Measurements from ENCODE around the gene UCHL3. TPM values are rescaled to one million over a fixed set of nuclear protein-coding genes. Genes with fewer than 3 reads are reported as not detected.

UCHL3 gene
- total RNA-seq, 1 donor from 2014 or later: 50.6 TPM

- intact Hi-C loops (cut with micrococcal nuclease): no loop called here
- peaks cover 3% of the 10 kb centered on the region for H3K4me1 Mint-ChIP-seq
- no peak overlapping the region for H3K4me3 Mint-ChIP-seq
- H3K27me3 Mint-ChIP-seq: no peaks in the 10 kb centered on the region
- H3K27ac Mint-ChIP-seq: no peak overlapping the region
- H3K36me3 Mint-ChIP-seq (ENCODE audit: low read depth): peaks cover 35% of the 10 kb centered on the region
- no peak for DNase-seq
- H3K9me3 Mint-ChIP-seq: no peaks in the 10 kb centered on the region
Observed at GRCh38 chr13:75566658-75567057, 17.1 kb downstream of the UCHL3 start.

GRCh38 chr13:75569576-75569975 lies 20.0 kb downstream of the UCHL3 start:
- DNase-seq: no peak
- Mint-ChIP-seq H3K9me3 (peaks cover 9% of the 10 kb centered on the region), H3K36me3 (ENCODE audit: low read depth) (peaks cover 53% of the 10 kb centered on the region), H3K27me3 (no peaks in the 10 kb centered on the region), H3K4me1 (peaks cover 3% of the 10 kb centered on the region), H3K4me3 (no peak overlapping the region), H3K27ac (no peak overlapping the region)
- intact Hi-C loops (cut with micrococcal nuclease): no loop called here

- DNase-seq: no peak
- Mint-ChIP-seq H3K27me3 (no peaks in the 10 kb centered on the region), H3K4me3 (no peak overlapping the region), H3K27ac (no peak overlapping the region), H3K4me1 (peaks cover 10% of the 10 kb centered on the region), H3K9me3 (peaks cover 10% of the 10 kb centered on the region), H3K36me3 (ENCODE audit: low read depth) (peaks cover 35% of the 10 kb centered on the region)
- intact Hi-C loops (cut with micrococcal nuclease): no loop called here
Observed at GRCh38 chr13:75579529-75579928, 29.9 kb downstream of the UCHL3 start.

GRCh38 chr13:75581874-75582640 lies 32.5 kb downstream of the UCHL3 start:
- Mint-ChIP-seq H3K27me3 (no peaks in the 10 kb centered on the region), H3K36me3 (ENCODE audit: low read depth) (peaks cover 30% of the 10 kb centered on the region), H3K9me3 (peaks cover 12% of the 10 kb centered on the region), H3K27ac (no peak overlapping the region), H3K4me3 (no peak overlapping the region), H3K4me1 (peaks cover 12% of the 10 kb centered on the region)
- no peak for DNase-seq
- intact Hi-C loops (cut with micrococcal nuclease): no loop called here

- Mint-ChIP-seq H3K4me3 (no peak overlapping the region), H3K27me3 (no peaks in the 10 kb centered on the region), H3K27ac (no peak overlapping the region), H3K9me3 (peaks cover 12% of the 10 kb centered on the region), H3K4me1 (peaks cover 14% of the 10 kb centered on the region), H3K36me3 (ENCODE audit: low read depth) (peaks cover 31% of the 10 kb centered on the region)
- intact Hi-C loops (cut with micrococcal nuclease): no loop called here
- DNase-seq: no peak
Observed at GRCh38 chr13:75583091-75583490, 33.5 kb downstream of the UCHL3 start.

GRCh38 chr13:75585153-75585552 lies 35.6 kb downstream of the UCHL3 start:
- H3K27me3 Mint-ChIP-seq: no peaks in the 10 kb centered on the region
- H3K9me3 Mint-ChIP-seq: peaks cover 12% of the 10 kb centered on the region
- H3K36me3 Mint-ChIP-seq (ENCODE audit: low read depth): peaks cover 35% of the 10 kb centered on the region
- no peak overlapping the region for H3K27ac Mint-ChIP-seq
- H3K4me1 Mint-ChIP-seq: peaks cover 6% of the 10 kb centered on the region
- intact Hi-C loops (cut with micrococcal nuclease): no loop called here
- no peak overlapping the region for H3K4me3 Mint-ChIP-seq
- DNase-seq: no peak

- intact Hi-C loops (cut with micrococcal nuclease): no loop called here
- Mint-ChIP-seq H3K4me1 (peaks cover 4% of the 10 kb centered on the region), H3K9me3 (peaks cover 12% of the 10 kb centered on the region)
Observed at GRCh38 chr13:75587679-75588078, 38.1 kb downstream of the UCHL3 start.

GRCh38 chr13:75596657-75597182 lies 47.1 kb downstream of the UCHL3 start:
- peaks cover 25% of the 10 kb centered on the region for H3K36me3 Mint-ChIP-seq (ENCODE audit: low read depth)
- no peaks in the 10 kb centered on the region for H3K9me3 Mint-ChIP-seq
- H3K4me3 Mint-ChIP-seq: no peak overlapping the region
- no peak for DNase-seq
- H3K4me1 Mint-ChIP-seq: no peaks in the 10 kb centered on the region
- H3K27me3 Mint-ChIP-seq: no peaks in the 10 kb centered on the region
- H3K27ac Mint-ChIP-seq: no peak overlapping the region
- intact Hi-C loops (cut with micrococcal nuclease): no loop called here

More at GRCh38 chr13:75587679-75588078, 38.1 kb downstream of the UCHL3 start:
- Mint-ChIP-seq H3K27ac (no peak overlapping the region), H3K27me3 (no peaks in the 10 kb centered on the region), H3K4me3 (no peak overlapping the region), H3K36me3 (ENCODE audit: low read depth) (peaks cover 40% of the 10 kb centered on the region)
- no peak for DNase-seq

GRCh38 chr13:75600371-75600770 lies 50.8 kb downstream of the UCHL3 start:
- no peaks in the 10 kb centered on the region for H3K4me1 Mint-ChIP-seq
- H3K9me3 Mint-ChIP-seq: no peaks in the 10 kb centered on the region
- no peak for DNase-seq
- peaks cover 26% of the 10 kb centered on the region for H3K36me3 Mint-ChIP-seq (ENCODE audit: low read depth)
- H3K27me3 Mint-ChIP-seq: no peaks in the 10 kb centered on the region
- no peak overlapping the region for H3K4me3 Mint-ChIP-seq
- intact Hi-C loops (cut with micrococcal nuclease): no loop called here
- H3K27ac Mint-ChIP-seq: no peak overlapping the region

- no peaks in the 10 kb centered on the region for H3K9me3 Mint-ChIP-seq
- H3K4me1 Mint-ChIP-seq: no peaks in the 10 kb centered on the region
- no peaks in the 10 kb centered on the region for H3K27me3 Mint-ChIP-seq
- no peak overlapping the region for H3K27ac Mint-ChIP-seq
- intact Hi-C loops (cut with micrococcal nuclease): no loop called here
- H3K36me3 Mint-ChIP-seq (ENCODE audit: low read depth): peaks cover 25% of the 10 kb centered on the region
- H3K4me3 Mint-ChIP-seq: no peak overlapping the region
- no peak for DNase-seq
Observed at GRCh38 chr13:75603038-75603437, 53.4 kb downstream of the UCHL3 start.

GRCh38 chr13:75607447-75607846 lies 57.9 kb downstream of the UCHL3 start:
- no peaks in the 10 kb centered on the region for H3K4me1 Mint-ChIP-seq
- no peaks in the 10 kb centered on the region for H3K9me3 Mint-ChIP-seq
- peaks cover 10% of the 10 kb centered on the region for H3K36me3 Mint-ChIP-seq (ENCODE audit: low read depth)
- intact Hi-C loops (cut with micrococcal nuclease): no loop called here
- DNase-seq: no peak
- no peaks in the 10 kb centered on the region for H3K27me3 Mint-ChIP-seq
- no peak overlapping the region for H3K27ac Mint-ChIP-seq
- H3K4me3 Mint-ChIP-seq: no peak overlapping the region

GRCh38 chr13:75610466-75610865 lies 60.9 kb downstream of the UCHL3 start:
- H3K9me3 Mint-ChIP-seq: no peaks in the 10 kb centered on the region
- no peaks in the 10 kb centered on the region for H3K4me1 Mint-ChIP-seq
- no peaks in the 10 kb centered on the region for H3K27me3 Mint-ChIP-seq
- intact Hi-C loops (cut with micrococcal nuclease): no loop called here
- no peak overlapping the region for H3K27ac Mint-ChIP-seq
- no peak overlapping the region for H3K4me3 Mint-ChIP-seq
- peaks cover 10% of the 10 kb centered on the region for H3K36me3 Mint-ChIP-seq (ENCODE audit: low read depth)
- DNase-seq: no peak

GRCh38 chr13:75612354-75612753 lies 62.8 kb downstream of the UCHL3 start:
- H3K9me3 Mint-ChIP-seq: no peaks in the 10 kb centered on the region
- peaks cover 7% of the 10 kb centered on the region for H3K36me3 Mint-ChIP-seq (ENCODE audit: low read depth)
- intact Hi-C loops (cut with micrococcal nuclease): no loop called here
- H3K27me3 Mint-ChIP-seq: no peaks in the 10 kb centered on the region
- DNase-seq: no peak
- H3K27ac Mint-ChIP-seq: no peak overlapping the region
- no peaks in the 10 kb centered on the region for H3K4me1 Mint-ChIP-seq
- no peak overlapping the region for H3K4me3 Mint-ChIP-seq

GRCh38 chr13:75617230-75617629 lies 67.6 kb downstream of the UCHL3 start:
- no peak for DNase-seq
- Mint-ChIP-seq H3K4me3 (no peak overlapping the region), H3K4me1 (no peaks in the 10 kb centered on the region), H3K27me3 (no peaks in the 10 kb centered on the region), H3K27ac (no peak overlapping the region), H3K36me3 (ENCODE audit: low read depth) (peaks cover 6% of the 10 kb centered on the region), H3K9me3 (no peaks in the 10 kb centered on the region)
- intact Hi-C loops (cut with micrococcal nuclease): no loop called here

GRCh38 chr13:75618308-75618707 lies 68.7 kb downstream of the UCHL3 start:
- DNase-seq: no peak
- Mint-ChIP-seq H3K27ac (no peak overlapping the region), H3K36me3 (ENCODE audit: low read depth) (peaks cover 6% of the 10 kb centered on the region), H3K9me3 (no peaks in the 10 kb centered on the region), H3K27me3 (no peaks in the 10 kb centered on the region), H3K4me1 (no peaks in the 10 kb centered on the region), H3K4me3 (no peak overlapping the region)
- intact Hi-C loops (cut with micrococcal nuclease): no loop called here
